Measurements from ENCODE around the gene ABAT.

ABAT gene

GRCh38 chr16:8713635-8714172, 39.3 kb downstream of the ABAT start:
- ChIA-PET POLR2A (no interaction called here), CTCF (interaction anchor here (0.6 kb wide), 1 partner anchor 38 kb away, joined by 3 read pairs; no protein-coding TSS in a partner anchor)
- DNase-seq (ENCODE audit: extremely low spot score): no peak
- TF ChIP-seq LEF1 (IDR thresholded peaks at IDR 0.05; ENCODE audit: borderline replicate concordance): no peak
- TF ChIP-seq CTBP1 (IDR thresholded peaks at IDR 0.05; ENCODE audit: borderline replicate concordance): no peak
- TF ChIP-seq ARNT (IDR thresholded peaks at IDR 0.05): no peak
- no peak for TF ChIP-seq SP1 (IDR thresholded peaks at IDR 0.05)
- no peak for TF ChIP-seq FOXA1 (IDR thresholded peaks at IDR 0.05)
- TF ChIP-seq L3MBTL2 (conservative IDR thresholded peaks at IDR 0.05): no peak
- no peak for TF ChIP-seq SUZ12 (IDR thresholded peaks at IDR 0.05)
- no peak for TF ChIP-seq ZNF384 (IDR thresholded peaks at IDR 0.05)
- no peak for TF ChIP-seq HDGF (IDR thresholded peaks at IDR 0.05; ENCODE audit: borderline replicate concordance)
- TF ChIP-seq PKNOX1 (IDR thresholded peaks at IDR 0.05): no peak

GRCh38 chr16:8714174-8714573, 39.8 kb downstream of the ABAT start:
- TF ChIP-seq PKNOX1 (IDR thresholded peaks at IDR 0.05) (no peak), ELF4 (IDR thresholded peaks at IDR 0.05) (no peak), CTBP1 (IDR thresholded peaks at IDR 0.05; ENCODE audit: borderline replicate concordance) (no peak), ARNT (IDR thresholded peaks at IDR 0.05) (no peak), NFRKB (IDR thresholded peaks at IDR 0.05) (no peak), FOXA1 (IDR thresholded peaks at IDR 0.05) (no peak), FOXM1 (IDR thresholded peaks at IDR 0.05; ENCODE audit: borderline replicate concordance) (no peak), ZNF384 (IDR thresholded peaks at IDR 0.05) (no peak)
- DNase-seq (ENCODE audit: extremely low spot score): no peak
- ChIA-PET CTCF (no interaction called here), POLR2A (no interaction called here)

- TF ChIP-seq CTBP1 (IDR thresholded peaks at IDR 0.05; ENCODE audit: borderline replicate concordance): no peak
- no peak for TF ChIP-seq SUZ12 (IDR thresholded peaks at IDR 0.05)
- no peak for TF ChIP-seq BHLHE40 (IDR thresholded peaks at IDR 0.05; ENCODE audit: borderline replicate concordance)
- TF ChIP-seq HDGF (IDR thresholded peaks at IDR 0.05; ENCODE audit: borderline replicate concordance): no peak
- no peak for TF ChIP-seq FOXA1 (IDR thresholded peaks at IDR 0.05)
- no peak for TF ChIP-seq ZNF384 (IDR thresholded peaks at IDR 0.05)
- TF ChIP-seq ARNT (IDR thresholded peaks at IDR 0.05): no peak
- no peak for TF ChIP-seq FOXM1 (IDR thresholded peaks at IDR 0.05; ENCODE audit: borderline replicate concordance)
- TF ChIP-seq FOXK2 (IDR thresholded peaks at IDR 0.05): no peak
- no peak for TF ChIP-seq TARDBP (IDR thresholded peaks at IDR 0.05)
- no peak for TF ChIP-seq L3MBTL2 (conservative IDR thresholded peaks at IDR 0.05)
- no peak for TF ChIP-seq NFRKB (IDR thresholded peaks at IDR 0.05)
- no peak for TF ChIP-seq LEF1 (IDR thresholded peaks at IDR 0.05; ENCODE audit: borderline replicate concordance)
- no peak for TF ChIP-seq PKNOX1 (IDR thresholded peaks at IDR 0.05)
- no peak for TF ChIP-seq ELF4 (IDR thresholded peaks at IDR 0.05)
- no peak for TF ChIP-seq SP1 (IDR thresholded peaks at IDR 0.05)
- ChIA-PET CTCF (no interaction called here), POLR2A (no interaction called here)
- no peak for DNase-seq (ENCODE audit: extremely low spot score)
Measured at GRCh38 chr16:8714807-8715206, 40.4 kb downstream of the ABAT start.

GRCh38 chr16:8716052-8716451, 41.6 kb downstream of the ABAT start:
- no peak for DNase-seq (ENCODE audit: extremely low spot score)
- CTCF ChIA-PET: no interaction called here
- POLR2A ChIA-PET: no interaction called here
- TF ChIP-seq NFRKB (IDR thresholded peaks at IDR 0.05) (no peak), TARDBP (IDR thresholded peaks at IDR 0.05) (no peak), LEF1 (IDR thresholded peaks at IDR 0.05; ENCODE audit: borderline replicate concordance) (no peak), ARNT (IDR thresholded peaks at IDR 0.05) (no peak), FOXM1 (IDR thresholded peaks at IDR 0.05; ENCODE audit: borderline replicate concordance) (no peak), CTBP1 (IDR thresholded peaks at IDR 0.05; ENCODE audit: borderline replicate concordance) (no peak), L3MBTL2 (conservative IDR thresholded peaks at IDR 0.05) (no peak), FOXK2 (IDR thresholded peaks at IDR 0.05) (no peak), HDGF (IDR thresholded peaks at IDR 0.05; ENCODE audit: borderline replicate concordance) (no peak), BHLHE40 (IDR thresholded peaks at IDR 0.05; ENCODE audit: borderline replicate concordance) (no peak), ELF4 (IDR thresholded peaks at IDR 0.05) (no peak), FOXA1 (IDR thresholded peaks at IDR 0.05) (no peak), PKNOX1 (IDR thresholded peaks at IDR 0.05) (no peak)

GRCh38 chr16:8716592-8716991, 42.2 kb downstream of the ABAT start:
- CTCF ChIA-PET: no interaction called here
- POLR2A ChIA-PET: no interaction called here
- TF ChIP-seq LEF1 (IDR thresholded peaks at IDR 0.05; ENCODE audit: borderline replicate concordance) (no peak), L3MBTL2 (conservative IDR thresholded peaks at IDR 0.05) (no peak), TARDBP (IDR thresholded peaks at IDR 0.05) (no peak), PKNOX1 (IDR thresholded peaks at IDR 0.05) (no peak), ARNT (IDR thresholded peaks at IDR 0.05) (no peak), SUZ12 (IDR thresholded peaks at IDR 0.05) (no peak), FOXA1 (IDR thresholded peaks at IDR 0.05) (no peak), ELF4 (IDR thresholded peaks at IDR 0.05) (no peak), SP1 (IDR thresholded peaks at IDR 0.05) (no peak), BHLHE40 (IDR thresholded peaks at IDR 0.05; ENCODE audit: borderline replicate concordance) (no peak), HDGF (IDR thresholded peaks at IDR 0.05; ENCODE audit: borderline replicate concordance) (no peak), CTBP1 (IDR thresholded peaks at IDR 0.05; ENCODE audit: borderline replicate concordance) (no peak), ZNF384 (IDR thresholded peaks at IDR 0.05) (no peak), FOXM1 (IDR thresholded peaks at IDR 0.05; ENCODE audit: borderline replicate concordance) (no peak), FOXK2 (IDR thresholded peaks at IDR 0.05) (no peak), NFRKB (IDR thresholded peaks at IDR 0.05) (no peak)
- no peak for DNase-seq (ENCODE audit: extremely low spot score)

Data from HEK293T (cell line).